NK-92 (cell line): ENCODE measurements around the gene TBC1D5.
"Not testable (repeated sequence)": the region's sequence is repeated elsewhere in the genome, so short reads cannot be mapped to it uniquely, and the experiment has no call there.

Experiments used
- DNase-seq: peaks from one replicate; lab custom pipeline; 2025; ENCODE audit not compliant: unreplicated experiment; lab: John Stamatoyannopoulos, UW

Gene TBC1D5

DNA sequence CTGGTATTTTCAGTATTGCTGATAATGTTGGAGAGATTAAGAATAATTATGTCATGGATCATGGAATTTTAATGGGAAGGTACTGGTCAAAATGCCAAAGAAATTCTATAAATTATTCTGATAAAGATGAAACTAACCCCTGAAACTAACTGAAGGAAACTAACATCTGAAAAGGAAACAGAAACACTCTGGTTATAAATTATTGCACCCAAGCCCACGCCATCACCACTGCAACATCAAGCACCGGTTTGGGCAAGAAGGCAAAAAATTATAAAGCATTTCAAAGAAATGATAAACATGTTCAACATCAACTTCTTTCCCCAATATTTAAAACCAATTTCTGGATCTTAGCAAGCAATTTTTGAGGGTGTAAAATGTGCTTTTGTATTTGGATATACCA is 372.5 kb downstream of the TBC1D5 start:
- DNase-seq: no peak

DNA sequence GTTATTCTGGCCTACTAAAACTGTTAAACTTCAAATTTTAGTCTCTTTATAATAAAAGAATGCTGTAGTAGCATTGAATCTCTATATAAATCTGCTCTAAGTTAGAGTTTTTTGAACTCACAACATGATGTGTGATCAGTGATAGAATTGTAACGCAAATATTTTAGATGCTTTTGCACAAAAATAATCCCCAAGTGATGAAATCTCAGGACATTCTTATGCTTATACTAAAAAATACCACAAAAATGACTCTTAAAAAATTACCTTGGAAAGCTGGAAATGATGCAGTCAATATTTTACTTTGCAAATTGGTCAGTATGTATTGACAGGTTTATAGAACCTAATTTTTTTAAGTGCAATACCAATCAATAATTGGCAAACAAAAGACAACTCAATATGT is 375.3 kb downstream of the TBC1D5 start:
- DNase-seq: no peak

DNA sequence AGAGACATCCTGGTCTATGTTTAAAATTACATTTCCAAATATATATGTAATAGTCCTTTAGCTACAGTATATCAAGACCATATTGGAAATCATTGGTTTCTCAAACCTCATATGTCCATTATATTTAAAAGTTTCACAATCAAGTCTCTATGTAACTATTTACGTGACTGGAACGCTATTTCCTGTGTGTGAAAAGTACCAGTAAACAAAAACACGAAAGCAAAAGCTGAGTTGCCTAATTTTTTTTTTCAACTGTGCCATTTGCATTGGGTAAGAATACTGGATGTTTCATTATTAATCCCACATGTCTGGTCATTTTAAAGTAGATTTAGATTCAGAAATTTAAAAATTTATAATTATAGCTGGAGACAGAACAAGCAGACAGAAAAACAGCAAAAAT is 381.4 kb downstream of the TBC1D5 start:
- DNase-seq: no peak

DNA sequence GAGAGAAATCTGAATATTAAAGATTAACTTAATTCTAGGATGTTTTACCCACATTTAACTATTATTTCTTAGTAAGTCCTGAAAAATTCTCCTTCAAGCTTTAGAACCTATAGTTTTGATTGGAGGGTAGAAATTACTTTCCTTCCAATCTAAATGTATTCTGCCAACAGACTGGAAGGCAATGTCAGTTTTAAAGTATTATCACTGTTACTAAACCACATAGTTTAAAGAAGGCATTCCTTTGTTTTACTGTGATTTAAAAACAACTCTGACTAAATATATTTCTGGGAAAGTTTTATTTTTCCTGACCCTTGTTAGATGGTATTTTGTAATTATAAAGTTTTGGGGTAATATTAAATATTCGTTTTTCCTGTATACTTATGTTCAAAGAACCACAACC is 382.5 kb downstream of the TBC1D5 start:
- DNase-seq: no peak

DNA sequence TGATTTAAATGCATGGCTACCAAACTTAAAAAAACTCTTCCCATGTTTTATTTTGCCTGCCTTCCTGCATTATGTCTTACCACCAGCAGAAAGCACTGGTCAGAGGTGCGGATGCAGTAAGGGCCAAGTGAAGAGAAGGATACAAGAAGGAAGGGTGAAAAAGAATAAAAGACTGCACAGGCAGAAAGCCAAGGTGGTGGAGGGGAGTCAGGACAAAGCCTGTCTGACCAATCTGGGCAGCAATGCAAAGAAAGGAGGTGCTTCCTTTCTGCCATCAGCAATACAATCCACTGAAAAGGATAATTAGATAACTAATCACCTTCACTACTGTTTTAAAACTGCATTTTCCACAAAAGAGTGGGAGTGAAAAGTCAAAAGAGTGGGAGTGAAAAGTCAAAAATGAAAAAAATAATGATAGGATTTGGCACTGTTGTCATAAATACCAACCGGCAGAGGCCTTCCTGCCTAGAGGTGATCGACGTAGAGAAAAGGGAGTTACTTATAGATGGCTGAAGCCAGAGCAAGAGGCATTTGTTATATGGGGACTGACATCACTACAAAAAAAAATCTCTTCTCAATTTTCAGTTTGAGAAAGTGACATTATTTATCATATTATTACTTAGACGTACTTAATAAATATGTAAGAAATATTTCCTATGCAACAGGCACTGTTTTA is 385.3 kb downstream of the TBC1D5 start:
- no peak for DNase-seq

DNA sequence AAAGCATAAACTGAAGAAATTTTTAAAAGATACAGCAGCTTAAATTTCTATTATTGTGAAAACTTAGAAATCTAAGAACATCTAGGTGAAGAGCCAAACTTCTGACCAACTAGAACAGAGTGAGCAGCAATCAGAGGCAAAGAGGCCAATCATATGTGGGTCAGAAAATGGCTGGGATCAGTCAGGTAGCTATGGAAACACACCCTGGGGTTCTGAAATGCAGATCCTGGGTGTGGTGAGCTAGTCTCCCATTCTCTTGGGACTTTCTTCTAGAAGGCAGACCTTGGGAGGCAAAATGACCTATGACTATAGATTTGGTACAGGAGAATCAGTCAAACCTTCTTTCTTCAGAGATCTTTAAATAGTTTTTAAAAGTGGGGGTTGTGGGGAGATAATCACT is 385.8 kb downstream of the TBC1D5 start:
- DNase-seq: no peak

DNA sequence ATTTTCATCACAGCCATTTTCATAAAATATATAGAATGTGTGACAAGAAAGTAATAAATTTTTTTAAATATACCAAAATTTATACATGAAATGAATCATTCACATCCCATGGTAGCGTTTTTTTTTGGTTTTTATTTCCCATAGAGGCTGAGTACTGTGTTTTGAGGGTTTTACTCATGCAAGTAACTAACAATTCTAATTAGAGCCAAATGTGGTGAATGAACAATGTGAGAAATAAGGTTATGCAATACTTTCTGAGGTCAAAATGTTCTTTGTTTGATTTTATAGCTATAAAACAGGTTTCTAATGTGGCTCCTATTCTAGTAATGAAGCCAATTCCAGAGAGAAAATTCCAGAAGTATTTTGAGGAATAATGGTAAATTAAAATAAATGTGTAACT is 386.8 kb downstream of the TBC1D5 start:
- DNase-seq: no peak

DNA sequence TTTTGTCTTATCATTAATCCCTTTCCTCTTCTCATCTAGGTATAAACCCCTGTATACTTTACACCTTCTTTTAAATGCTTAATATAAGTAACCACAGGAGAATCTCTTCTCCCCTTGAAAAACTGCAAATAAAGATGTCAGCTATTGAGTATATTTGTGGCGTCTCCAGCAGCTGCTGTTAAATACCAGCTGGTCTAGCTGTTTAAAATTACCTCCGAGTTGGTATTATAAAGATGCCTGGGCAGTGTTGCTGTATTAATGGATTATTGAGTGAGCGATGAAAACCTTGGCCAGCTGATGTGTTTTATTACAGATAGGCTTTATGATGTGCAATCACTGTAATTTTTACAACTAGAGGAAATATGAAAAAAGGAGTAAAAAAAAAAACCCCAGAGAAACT is 388.1 kb downstream of the TBC1D5 start:
- DNase-seq: no peak

DNA sequence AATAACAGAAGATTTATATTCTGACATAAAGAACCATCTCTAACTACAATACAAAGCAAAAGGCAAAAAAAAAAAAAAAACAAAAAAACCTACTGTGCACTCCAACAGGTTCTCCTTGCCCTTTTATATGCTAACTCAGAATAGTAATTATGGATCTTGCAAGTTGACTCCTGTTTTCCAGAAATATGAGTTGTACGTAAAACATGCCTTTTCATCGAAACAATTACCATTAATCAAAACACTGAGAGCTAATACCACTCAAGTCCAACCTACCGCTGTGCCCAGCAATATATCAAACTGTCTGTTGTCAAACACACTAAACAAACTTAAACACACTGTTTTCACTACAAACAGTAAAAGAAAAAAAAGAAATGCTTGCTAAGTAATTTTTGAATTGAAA is 389.8 kb downstream of the TBC1D5 start:
- no peak for DNase-seq

DNA sequence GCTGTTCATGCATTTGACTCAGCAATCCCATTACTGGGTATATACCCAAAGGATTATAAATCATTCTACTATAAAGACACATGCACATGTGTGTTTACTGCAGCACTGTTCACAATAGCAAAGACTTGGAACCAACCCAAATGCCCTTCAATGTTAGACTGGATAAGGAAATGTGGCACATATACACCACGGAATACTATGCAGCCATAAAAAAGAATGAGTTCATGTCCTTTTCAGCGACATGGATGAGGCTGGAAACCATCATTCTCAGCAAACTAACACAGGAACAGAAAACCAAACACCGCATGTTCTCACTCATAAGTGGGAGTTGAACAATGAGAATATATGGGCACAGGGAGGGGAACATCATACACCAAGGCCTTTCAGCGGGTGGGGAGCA is 391.2 kb downstream of the TBC1D5 start:
- not testable (repeated sequence) for DNase-seq

DNA sequence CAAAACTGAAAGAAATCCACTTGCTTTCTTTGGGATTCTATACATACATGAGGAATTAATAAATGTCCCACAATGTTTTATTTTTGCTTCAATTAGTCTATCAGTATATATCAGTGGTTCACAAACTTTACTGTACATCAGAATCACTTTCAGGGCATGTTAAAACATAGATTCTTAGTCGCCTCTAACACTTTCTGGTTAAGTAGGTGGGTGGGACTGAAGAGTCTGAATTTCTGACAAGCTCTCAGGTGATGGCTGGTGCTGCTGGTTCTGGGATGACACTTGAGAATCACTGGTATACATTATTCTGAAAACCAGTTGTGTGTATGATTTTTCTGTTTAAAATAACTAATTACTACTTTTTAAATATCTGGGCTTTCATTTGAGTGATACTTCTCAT is 393.3 kb downstream of the TBC1D5 start:
- DNase-seq: no peak

DNA sequence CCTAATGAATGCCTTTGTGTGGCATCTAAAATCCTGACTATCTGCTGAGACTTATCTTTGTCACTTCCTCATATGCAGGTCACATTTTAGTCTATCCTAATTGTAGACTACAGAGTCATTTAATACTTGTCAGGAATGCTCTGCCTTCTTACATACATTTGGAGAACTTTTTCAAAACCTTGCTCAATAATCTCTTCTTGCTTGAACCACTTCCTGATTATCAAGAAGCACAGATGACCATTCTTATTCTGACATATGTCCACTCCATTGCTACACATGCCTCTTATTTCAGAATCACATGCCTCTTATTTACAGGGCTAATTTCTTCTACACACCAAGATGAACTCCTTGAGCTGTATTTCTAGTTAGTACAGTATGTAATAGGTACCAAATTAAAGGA is 400.3 kb downstream of the TBC1D5 start:
- no peak for DNase-seq

DNA sequence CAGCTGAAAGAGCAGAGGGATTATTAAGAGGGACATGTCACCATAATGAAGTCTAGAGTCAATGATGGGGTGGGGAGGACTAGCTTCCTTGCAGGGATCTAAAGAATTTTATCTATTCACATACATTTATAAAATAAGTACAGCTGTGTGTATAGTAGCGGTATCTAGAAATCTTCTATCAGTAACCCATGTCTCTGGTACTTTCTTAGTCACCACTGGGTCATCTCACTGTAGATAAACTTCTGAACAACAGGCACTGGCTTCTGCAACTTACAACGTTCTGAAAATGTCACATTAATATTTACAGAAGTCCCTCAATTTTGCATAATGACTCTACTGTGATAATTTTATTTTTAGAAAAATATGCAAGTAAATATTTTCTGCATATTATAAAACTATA is 401.7 kb downstream of the TBC1D5 start:
- no peak for DNase-seq

DNA sequence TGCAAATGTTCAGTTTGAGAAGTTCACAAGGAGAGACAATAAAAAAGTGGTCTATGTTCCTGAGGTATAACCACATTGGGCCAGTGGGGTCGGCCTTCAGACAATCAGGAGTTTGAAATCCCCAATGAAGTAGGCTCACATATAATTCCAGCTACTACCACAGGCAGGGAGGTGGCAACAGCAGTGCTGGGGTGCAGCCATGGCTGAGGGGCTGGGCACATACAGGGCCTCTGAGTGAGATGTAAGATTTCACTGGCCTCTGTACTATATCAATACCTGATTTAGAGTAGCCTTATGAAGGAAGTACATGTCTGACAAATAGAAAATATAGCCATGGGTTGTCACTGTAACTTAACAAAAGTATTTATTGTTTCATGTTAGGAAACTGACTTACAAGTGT is 402.2 kb downstream of the TBC1D5 start:
- DNase-seq: no peak

DNA sequence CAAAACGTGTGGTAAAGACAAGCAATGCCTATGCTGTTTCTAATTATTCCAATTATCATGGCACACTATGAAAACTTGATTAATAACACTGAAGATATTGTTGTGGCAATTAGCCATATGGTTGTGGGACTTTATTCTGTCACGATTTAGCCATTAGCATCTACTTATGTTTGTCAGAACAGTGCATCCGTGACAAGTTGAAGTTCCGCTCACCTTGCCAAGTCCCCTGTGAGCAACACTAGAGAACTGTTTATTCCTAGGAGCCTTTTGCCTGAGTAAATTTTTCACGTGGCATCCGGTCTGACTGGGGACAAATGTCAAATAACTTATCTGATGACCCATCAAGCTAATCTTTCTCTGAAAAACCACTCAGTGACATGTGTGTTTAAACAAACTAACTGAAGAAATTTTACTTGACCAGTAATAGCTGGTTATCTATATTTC is 403.3 kb downstream of the TBC1D5 start:
- DNase-seq: no peak

DNA sequence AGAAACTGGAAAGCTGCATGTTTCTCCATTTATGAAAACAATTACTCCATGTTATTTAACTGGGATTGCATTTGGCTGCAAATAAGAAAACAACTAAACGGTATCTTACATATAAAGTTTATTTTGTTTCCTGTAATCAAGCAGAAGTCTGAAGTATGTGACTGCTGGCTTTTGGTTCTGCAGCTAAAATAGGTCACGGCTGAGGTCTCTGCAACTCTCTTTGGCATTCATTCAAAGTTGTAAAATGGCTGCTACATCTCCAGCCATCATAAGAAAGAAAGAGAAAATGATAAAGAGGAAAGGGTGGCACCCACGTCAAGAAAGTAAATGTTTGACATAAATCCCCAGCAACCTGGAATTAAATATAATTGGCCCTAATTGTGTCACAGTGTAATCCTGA is 406.1 kb downstream of the TBC1D5 start:
- DNase-seq: no peak

DNA sequence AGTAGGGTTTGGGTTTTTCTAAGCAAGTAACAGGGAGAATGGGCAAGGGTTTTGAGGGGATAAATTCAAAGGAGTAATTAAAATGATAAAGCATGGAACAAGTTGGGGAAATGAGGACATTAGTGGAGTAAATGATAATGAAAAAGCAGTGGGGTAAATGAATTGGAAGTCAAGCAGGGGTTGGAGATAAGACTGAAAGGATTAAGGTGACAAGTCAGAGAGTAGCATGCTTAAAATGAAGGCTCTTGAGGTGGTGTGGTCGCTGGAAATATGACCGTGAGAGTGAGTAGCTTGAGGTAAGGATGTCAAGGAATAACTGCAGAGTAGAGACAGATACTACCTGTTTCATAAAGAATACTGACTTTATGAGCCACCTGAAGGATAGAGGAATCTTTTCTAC is 408.5 kb downstream of the TBC1D5 start:
- DNase-seq: no peak

DNA sequence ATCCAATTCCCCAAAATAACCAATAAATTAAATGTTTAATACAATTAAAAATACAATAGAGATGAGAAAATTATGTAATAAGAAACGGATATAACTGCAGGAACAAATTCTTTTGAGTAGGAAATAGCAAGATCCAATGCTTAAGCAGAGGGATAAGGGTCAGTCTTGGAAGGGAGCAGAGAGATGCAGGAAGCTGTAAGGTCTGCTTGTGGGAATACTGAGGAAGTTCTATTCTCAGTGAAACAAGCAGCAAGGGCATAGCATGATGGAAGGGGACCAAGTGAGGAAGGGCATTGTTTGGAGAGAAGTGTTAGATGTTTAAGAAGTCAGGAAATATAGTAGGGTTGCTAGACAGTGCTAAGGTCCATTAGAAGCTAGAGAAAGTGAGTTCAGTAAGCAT is 409.0 kb downstream of the TBC1D5 start:
- no peak for DNase-seq

DNA sequence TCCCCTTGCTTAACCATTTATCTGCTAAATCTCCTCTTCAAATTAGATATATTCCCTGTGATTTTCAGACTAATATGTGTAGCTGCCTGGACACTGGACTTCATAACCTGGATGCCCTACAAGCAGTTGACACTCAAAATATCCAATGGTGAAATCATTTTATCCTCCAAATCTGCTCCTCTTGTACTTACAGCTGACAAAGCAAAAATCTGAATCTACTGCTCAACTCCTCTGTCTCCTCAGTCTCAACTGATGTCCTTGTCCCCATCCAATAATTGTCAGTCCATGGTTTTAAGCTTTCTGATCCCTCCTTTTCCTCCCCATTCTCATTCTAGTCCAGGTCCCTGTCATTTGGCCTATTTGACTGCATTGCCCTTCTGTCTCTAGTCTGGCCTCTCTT is 411.8 kb downstream of the TBC1D5 start:
- DNase-seq: no peak

DNA sequence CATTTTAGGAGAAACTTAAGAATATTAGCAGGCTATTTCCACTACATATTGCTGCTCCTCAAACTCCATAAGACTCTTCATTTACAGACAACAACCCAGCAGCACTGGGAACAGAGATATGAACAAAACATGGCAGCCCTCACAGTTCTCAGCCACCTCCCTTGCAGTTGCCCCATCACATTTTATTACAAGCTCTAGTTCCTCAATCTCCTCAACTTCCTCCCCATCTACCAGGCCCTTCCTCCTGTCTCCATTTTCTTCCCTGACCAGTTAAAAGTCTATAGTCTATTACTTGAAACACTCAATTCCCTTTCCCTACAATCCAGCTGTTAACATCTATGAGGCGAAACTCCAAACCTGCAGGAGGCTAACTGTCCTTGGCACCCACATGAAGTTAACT is 412.5 kb downstream of the TBC1D5 start:
- DNase-seq: no peak

DNA sequence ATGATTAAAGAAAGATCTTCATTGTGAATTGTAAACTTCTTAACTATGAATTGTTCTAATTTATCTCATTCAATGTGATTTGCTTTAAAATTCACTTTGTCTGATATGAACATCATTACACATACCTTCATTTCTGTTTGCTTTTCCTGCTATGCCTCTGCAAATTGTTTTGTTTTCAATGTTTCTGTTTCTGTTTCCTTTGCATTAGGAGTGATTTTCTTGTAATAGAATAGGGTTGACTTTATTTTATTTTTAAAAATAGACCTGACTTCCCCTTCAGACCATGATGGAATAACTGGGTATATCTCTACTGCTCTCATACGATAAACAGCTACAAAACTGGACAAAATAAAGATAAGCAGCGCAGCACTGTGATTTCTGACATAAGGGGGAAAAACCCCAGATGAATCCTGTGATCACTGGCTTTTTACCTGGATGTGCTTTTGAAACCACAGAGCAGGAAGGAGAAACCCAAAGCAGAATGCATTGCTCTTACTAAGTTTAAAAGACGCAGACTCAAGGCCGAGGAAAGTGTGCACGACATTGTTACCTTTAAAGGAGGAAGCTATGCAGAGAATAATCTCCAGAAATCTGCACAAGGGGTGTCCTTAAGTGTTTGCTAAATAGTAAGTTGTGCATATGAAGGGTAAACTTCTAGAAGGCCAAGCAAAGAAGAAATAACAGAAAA is 420.2 kb downstream of the TBC1D5 start:
- no peak for DNase-seq

DNA sequence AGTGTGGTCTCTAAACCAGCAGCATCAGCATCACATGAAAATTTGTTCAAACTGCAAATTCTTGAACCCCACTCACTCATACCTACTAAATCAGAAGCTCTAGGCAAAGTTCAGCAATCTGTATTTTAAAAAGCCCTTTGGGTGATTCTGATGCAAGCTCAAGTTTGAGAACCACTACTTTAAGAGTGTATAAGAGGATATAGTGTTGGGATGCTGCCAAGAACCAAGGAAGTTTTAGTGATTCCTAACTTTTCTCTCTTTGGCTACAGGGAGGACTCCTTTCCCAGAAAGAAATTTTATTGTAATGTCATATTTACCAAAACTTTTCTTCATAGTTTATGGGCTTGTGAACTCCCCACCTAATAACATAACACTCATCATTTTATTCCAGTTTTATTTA is 422.2 kb downstream of the TBC1D5 start:
- DNase-seq: no peak

DNA sequence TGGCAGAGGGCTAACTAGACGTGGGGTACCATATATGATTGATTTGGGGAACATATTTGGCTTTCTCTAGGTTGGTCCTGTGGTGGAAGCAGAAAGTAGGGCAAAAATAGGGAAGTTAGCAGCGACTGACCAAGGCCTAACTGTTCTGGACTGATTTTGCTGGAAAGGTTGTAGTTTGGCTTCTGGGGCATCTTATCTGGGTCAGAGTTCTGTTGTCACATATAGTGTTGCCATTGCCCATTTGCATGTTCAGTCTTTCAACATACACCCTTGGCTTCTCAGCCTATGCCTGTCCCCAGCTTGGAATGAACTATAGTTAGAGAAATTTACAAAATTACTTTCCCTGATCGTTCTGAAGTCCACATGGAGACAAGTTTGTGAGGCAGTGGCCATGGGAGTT is 426.5 kb downstream of the TBC1D5 start:
- no peak for DNase-seq
